NCI-H2196 (cell line): Measurements from ENCODE around the gene TMEM205.
"Not testable (repeated sequence)": the region's sequence is repeated elsewhere in the genome, so short reads cannot be mapped to it uniquely, and the experiment has no call there.

Experiments
- DNase-seq: peaks from one replicate; lab custom pipeline; 2025; ENCODE audit not compliant: unreplicated experiment; lab: John Stamatoyannopoulos, UW

The TMEM205 gene

DNA sequence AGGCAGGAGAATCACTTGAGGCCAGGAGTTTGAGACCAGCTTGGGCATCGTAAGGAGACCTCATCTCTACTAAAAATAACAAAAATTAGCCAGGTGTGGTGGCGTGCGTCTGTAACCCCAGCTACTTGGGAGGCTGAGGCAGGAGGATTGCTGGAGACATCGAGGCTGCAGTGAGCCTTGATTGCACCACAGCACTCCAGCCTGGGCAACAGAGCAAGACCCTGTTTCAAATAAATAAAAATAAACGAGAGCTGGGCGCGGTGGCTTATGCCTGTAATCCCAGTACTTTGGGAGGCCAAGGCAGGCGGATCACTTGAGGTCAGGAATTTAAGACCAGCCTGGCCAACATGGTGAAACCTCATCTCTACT, 6.0 kb downstream of the TMEM205 start:
- DNase-seq = not testable (repeated sequence)

- DNase-seq = peak; percentile 93
These were observed 6.6 kb downstream of the TMEM205 start, which contains the start of gene RAB3D for GRCh38 chr19:11339254-11340098. TSS of gene RAB3D (minus strand) at chr19:11339657. CDS start at chr19:11337399, 2,258 bp downstream.

DNA sequence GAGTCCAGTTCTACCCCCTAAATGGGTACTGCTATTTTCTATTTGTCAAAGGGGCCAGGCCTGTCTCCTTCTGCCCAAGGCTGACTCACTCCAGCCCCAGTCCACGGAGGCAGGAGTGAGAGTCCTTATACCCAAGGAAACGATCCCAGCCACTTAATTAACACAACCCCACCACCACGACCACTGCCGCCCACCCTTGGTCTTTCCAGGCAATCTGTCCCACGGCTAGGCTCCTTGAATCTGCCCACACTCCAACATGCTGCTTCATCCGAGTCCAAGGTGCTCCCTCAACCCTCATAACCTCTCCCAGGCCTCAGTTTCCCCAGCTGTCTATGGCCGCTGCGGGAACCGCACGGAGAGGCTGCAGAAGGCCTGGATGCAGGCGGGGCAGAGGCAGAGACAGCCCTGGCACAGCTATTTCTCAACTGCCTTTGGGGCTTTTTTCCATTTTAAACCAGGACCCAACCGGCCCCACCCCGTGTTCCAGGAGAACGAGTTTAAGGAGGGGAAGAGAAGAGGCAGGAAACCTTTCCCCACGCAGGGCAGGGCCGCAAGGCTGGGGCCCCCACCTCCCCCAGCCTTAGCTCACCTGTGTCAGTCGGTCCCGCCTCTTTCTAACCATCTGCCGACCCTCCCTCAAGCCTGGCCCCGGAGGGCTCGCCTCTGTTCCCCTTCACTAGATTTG, 7.4 kb downstream of the TMEM205 start:
- no peak for DNase-seq

GRCh38 chr19:11338121-11338520, 7.9 kb downstream of the TMEM205 start:
- DNase-seq = no peak

DNA sequence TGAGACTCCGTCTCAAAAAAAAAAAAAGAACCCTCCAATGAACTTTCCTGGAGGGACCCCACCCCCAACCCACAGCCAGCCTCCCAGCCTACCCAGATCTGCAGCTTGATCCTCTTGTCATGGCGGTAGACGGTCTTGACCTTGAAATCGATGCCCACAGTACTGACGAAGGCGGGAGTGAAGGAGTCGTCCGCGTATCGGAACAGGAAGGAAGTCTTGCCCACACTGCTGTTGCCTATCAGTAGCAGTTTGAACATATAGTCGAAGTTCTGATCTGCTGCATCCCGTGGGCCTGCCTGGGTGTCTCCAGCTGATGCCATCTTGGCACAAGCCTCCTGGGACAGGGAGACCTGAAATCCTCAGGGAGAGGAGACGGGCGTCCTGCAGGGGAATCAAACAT, 9.0 kb downstream of the TMEM205 start:
- DNase-seq = no peak

DNA sequence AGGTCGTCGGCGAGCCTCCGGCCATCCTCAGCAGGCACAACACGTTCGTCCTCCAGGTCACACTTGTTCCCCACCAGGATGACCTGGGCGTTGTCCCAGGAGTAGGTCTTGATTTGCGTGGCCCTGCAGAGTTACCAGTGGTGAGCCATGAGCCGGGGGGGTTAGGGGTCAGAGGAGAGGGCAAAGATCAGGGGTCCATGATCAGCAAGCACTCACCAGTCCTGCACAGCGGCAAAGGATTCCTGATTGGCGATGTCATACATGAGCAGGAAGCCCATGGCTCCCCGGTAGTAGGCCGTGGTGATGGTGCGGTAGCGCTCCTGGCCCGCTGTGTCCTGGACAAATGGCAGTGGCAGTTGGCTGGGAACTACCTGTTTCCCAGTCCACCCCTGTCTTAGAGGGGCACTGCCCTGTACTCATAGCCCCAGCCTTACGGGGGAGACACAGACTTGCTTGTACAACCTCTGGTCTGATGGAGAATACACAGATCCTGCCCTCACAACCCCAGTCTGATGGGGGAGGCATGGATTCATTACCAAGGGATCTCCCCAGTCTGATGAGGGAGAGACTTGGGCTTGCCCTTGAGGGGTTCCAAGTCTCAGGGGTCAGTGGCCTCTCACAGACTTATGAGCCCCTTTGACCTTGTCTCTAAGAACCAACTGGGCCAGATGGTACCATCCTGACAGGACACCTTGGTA, 10.5 kb downstream of the TMEM205 start:
- DNase-seq = no peak

DNA sequence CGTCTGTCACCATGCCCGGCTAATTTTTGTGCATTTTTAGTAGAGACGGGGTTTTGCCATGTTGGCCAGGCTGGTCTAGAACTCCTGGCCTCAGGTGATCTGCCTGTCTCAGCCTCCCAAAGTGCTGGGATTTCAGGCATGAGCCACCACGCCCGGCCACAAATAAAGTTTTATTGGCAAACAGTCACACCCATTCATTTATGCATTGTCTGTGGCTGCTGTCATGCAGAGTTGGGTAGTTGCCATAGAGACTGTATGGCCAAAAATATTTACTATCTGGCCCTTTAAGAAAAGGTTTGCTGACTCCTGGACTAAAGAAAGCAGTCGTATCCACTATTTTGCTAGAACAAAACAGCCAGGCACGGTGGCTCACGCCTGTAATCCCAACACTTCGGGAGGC, 12.2 kb downstream of the TMEM205 start:
- not testable (repeated sequence) for DNase-seq

GRCh38 chr19:11332822-11333221, 13.2 kb downstream of the TMEM205 start:
- DNase-seq = no peak

DNA sequence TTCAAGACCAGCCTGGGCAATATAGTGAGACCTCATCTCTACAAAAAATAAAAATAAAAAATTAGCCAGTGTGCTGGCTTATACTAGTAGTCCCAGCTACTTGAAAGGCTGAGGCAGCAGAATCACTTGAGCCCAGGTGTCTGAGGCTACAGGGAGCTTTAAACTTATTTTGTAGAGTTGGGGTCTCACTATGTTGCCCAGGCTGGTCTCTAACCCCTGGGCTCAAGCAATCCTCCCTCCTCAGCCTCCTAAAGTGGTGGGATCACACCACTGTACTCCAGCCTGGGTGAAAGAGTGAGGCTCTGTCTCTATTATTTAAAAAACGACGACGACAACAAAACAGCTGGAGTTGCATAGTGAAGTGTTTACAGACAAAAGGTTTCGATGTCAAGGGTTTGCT, 14.6 kb downstream of the TMEM205 start:
- no peak for DNase-seq

DNA sequence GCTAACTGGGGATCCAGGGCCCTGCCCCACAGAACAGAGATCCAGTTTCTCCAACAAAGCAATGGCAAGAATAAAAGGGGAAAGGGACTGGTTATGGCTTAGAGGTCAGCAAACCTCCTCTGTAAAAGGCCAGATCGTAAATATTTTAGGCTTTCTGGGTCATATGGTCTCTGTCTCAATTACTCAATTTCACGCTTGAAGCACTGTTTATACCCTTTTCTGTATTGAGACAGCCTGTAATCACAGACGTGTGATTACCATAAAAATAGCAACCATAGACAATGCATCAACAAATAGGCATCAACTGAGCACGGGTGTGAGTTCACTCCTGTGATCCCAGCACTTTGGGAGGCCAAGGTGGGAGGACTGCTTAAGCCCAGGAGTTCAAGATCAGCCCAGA, 15.9 kb downstream of the TMEM205 start:
- DNase-seq = no peak

- no peak for DNase-seq
These were observed 20.5 kb downstream of the TMEM205 start for GRCh38 chr19:11325544-11325943.

- DNase-seq = no peak
These were observed 21.2 kb downstream of the TMEM205 start for GRCh38 chr19:11324748-11325389.

DNA sequence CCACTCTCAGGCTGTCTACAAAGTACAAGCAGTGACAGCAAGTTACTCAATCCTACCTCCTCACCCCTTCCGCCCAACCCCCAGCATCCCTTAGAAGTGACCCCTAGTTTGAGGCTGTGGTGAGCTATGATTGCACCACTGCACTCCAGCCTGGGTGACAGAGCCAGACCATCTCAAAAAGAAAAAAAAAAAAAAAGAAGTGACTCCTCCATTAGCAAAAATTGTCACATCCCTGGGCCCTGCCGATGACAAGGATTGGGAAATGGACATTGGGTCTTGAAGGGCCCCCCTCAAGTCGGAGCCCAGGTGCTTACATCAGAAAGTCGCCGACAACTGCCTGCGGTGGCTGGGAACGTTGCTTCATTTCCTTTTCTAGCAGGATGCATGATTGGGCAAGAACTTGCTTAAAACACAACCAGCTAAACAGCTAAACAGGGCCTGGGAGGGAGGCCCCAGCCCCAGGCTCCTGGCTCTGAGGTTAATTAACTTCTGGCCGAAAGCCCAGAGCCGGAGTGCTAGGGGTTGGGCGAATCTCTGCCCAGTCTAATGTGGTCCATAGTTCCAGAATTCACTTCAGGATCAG, 21.9 kb downstream of the TMEM205 start:
- peak; percentile 91 for DNase-seq

- no peak for DNase-seq
These were observed 22.4 kb downstream of the TMEM205 start for GRCh38 chr19:11323601-11324078.

- DNase-seq = no peak
These were observed 23.6 kb downstream of the TMEM205 start for GRCh38 chr19:11322269-11323024.

- DNase-seq = no peak
These were observed 24.6 kb downstream of the TMEM205 start for GRCh38 chr19:11321191-11322126.

GRCh38 chr19:11320278-11320995, 25.6 kb downstream of the TMEM205 start:
- DNase-seq = not testable (repeated sequence)

GRCh38 chr19:11306337-11306736, 39.7 kb downstream of the TMEM205 start:
- no peak for DNase-seq
